GM21360 (cell line): Measurements from ENCODE around the gene AKR1C3.
"Not testable (repeated sequence)": the region's sequence is repeated elsewhere in the genome, so short reads cannot be mapped to it uniquely, and the experiment has no call there.

Source experiments
- ATAC-seq: cut with Tn5 transposase; IDR thresholded peaks from one replicate; pipeline ENCODE4 v1.9.1; 2021; ENCODE audit warnings: mild to moderate bottlenecking, moderate library complexity; ENCODE audit not compliant: unreplicated experiment

AKR1C3 gene

DNA sequence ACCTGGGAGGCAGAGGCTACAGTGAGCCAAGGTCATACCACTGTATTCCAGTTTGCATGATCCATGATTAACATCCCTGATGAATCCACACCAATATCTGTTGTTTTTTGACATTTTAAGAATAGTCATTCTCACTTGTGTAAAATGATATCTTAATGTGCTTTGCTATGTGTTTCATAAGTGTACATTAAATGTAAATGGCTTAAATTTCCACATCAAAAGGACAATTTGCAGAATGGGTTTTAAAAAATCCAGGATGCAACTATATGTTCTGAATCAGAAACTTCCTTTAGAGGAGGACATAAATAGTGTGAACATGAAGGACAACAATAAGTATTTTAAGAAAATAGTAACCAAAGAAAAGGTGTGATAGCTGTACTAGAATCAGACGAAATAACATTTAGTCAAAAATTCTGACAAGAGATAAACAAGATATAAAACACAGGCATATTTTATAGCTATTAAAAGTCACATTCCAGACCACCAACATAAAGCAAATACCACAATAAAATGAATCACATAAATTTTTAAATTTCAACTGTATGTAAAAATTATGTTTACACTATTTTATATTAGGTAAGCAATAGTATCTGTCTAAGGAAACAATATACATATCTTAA is 42.4 kb downstream of the AKR1C3 start:
- no peak for ATAC-seq

DNA sequence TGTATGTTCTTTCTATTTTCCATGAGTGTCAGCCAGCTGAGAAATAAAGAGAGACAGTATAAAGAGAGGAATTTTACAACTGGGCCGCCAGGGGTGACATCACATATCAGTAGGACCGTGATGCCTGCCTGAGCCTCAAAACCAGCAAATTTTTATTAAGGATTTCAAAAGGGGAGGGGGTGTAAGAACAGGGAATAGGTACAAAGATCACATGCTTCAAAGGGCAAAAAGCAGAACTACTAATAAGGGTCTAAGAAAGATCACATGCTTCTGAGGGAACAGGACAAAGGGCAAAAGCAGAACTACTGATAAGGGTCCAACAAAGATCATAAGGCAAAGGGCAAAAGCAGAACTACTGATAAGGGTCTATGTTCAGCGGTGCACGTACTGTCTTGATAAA is 43.5 kb downstream of the AKR1C3 start:
- ATAC-seq, result not testable (repeated sequence)

DNA sequence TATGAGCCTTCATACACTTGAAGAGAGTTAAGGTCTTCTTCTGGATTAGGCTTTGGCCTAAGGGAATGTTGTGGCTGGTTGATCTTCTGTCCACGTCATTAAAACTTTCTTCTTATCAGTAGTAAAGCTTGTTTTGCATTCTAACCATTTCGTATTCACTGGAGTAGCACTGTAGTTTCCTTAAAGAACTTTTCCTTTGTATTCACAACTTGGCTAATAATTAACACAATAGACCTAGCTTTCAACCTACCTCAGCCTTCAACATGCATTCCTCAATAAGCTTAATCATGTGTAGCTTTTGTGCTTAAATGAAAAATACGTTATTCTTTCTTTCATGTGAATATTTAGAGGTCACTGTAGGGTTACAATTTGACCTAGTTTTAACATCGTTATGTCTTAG is 48.0 kb downstream of the AKR1C3 start:
- no peak for ATAC-seq

GRCh38 chr10:5143137-5143536 is 48.9 kb downstream of the AKR1C3 start:
- no peak for ATAC-seq

GRCh38 chr10:5146920-5147254 is 52.7 kb downstream of the AKR1C3 start:
- no peak for ATAC-seq

DNA sequence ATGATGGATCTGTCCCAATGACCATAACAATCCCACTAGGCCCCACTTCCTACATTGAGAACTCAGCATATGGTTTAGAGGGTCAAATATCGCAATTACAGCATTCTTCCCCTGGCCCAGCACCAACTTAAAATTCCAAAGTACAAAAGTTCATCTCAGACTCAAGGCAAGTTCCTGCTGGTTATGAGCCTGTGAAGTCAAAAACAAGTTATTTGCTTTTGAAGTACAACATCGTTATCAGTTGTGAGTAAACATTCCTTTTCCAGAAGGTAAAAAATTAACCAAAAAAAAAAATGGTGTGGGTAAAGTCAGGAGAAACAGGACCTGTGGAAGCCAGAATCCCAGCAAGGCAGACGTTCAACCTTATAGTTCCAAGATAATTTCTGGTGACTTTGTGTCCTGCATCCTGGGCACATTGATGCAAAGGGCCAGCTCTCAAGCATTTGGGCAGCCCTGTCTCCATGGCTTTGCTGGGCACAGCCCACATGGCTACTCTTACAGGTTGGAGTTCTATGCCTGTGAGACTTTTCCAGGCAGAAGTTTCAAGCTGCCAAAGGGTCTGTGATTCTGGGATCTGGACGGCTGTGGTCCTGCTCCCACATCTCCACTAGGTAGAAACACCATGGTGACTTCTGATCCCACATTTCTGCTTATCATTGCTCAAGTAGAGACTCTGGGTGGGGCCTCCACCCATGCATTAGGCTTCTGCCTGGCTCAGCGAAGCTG is 53.2 kb downstream of the AKR1C3 start:
- no peak for ATAC-seq

- ATAC-seq, result no peak
These were observed 53.9 kb downstream of the AKR1C3 start for GRCh38 chr10:5147981-5148677.

- no peak for ATAC-seq
These were observed 54.4 kb downstream of the AKR1C3 start for GRCh38 chr10:5148678-5149032.

DNA sequence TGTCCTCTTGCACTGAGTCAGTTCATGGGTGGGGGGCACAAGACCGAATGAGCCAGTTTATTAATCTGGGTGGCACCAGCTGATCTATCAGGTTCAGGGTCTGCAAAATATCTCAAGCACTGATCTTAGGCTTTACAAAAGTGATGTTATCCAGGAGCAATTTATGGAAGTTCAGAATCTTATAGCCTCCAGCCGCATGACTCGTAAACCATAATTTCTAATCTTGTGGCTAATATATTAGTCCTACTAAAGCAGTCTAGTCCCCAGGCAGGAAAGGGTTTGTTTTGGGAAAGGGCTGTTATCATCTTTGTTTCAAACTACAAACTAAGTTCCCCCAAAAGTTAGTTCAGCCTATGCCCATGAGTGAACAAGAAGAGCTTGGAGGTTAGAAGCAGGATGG is 56.9 kb downstream of the AKR1C3 start:
- ATAC-seq, result no peak

DNA sequence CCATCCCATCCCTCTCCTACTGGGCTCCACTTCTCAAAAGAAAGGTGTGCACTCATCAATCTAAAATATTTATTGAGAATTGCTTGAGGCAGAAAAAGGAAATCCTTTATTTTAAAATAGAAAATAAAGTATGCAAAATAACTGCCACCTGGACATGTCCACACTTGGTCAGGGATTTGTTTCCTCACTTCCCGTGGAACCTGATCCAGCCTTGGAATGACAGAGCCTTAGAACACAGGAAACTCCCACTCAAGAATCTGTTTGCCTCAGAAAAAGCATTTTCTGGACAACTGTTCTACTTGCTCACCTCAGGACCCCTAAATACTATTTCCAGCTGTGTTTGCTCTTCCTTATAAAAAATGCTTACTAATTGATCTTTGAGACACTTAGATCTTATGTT is 61.7 kb downstream of the AKR1C3 start:
- no peak for ATAC-seq
